Hematopoietic multipotent progenitor cell treated with erythropoietin and hydrocortisone succinate and interleukin-3 and kit ligand, for 17 days (in vitro differentiated cells): ENCODE measurements around the gene LARP4.

Experiments
- DNase-seq: peaks from one replicate; pipeline ENCODE4 v3.0.0-alpha.2; 2015; ENCODE audit warnings: low spot score

LARP4 gene

GRCh38 chr12:50527359-50527726, 126.7 kb downstream of the LARP4 start:
- no peak for DNase-seq

- DNase-seq = no peak
These were observed 128.1 kb downstream of the LARP4 start for GRCh38 chr12:50528800-50529199.

- no peak for DNase-seq
These were observed 128.7 kb downstream of the LARP4 start for GRCh38 chr12:50529345-50529744.
